Measurements from ENCODE around the gene EIF2D.
"Not testable (repeated sequence)": the region's sequence is repeated elsewhere in the genome, so short reads cannot be mapped to it uniquely, and the experiment has no call there.

Gene EIF2D

DNA sequence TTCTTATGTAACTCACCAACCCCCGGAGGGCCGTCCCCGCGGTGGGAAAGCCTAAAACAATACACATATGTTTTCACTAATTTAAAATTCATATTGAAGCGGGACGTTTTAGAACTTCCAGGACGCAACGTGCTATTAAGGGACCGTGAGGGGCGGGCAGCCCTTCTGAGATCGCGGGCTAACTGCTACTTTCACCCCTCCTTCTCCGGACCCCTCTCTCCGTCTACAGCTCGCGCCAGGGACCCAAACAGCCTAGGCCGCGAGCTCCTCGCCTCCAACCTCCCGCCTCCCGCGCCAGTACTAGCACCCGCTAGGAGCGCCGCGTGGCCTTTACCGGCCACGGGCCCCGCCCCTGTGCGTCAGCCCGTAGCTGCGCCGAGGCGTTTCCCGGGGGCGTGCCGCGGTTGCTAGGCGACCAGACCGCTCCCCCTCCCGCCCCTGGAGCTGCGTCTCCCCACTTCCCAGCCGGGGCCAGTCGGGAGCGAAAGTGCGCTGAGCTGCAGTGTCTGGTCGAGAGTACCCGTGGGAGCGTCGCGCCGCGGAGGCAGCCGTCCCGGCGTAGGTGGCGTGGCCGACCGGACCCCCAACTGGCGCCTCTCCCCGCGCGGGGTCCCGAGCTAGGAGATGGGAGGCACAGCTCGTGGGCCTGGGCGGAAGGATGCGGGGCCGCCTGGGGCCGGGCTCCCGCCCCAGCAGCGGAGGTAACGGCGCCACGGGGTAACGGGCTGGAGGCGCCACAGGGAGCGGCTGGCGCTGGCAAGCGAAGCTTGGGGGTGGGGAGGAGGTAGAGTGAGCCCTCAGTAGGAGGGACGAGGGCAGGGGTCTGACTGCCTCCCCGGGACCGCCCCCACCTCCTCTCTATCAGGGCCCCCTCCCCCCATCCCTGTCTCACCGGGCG lies 23.1 kb upstream of the EIF2D start, which contains the start of gene DYRK3:
Gene DYRK3 (plus strand): TSS at position 457 of the 898 bp plus-strand sequence. CDS start 168 bp downstream, at position 625.
- DNase-seq (ENCODE audit: low read depth), result peak; percentile 87

GRCh38 chr1:206634365-206635079 lies 22.3 kb upstream of the EIF2D start:
- peak; percentile 94 for DNase-seq (ENCODE audit: low read depth)

GRCh38 chr1:206633708-206634121 lies 21.4 kb upstream of the EIF2D start:
- peak; percentile 94 for DNase-seq (ENCODE audit: low read depth)

GRCh38 chr1:206631085-206631509 lies 18.8 kb upstream of the EIF2D start:
- DNase-seq (ENCODE audit: low read depth), result peak; percentile 87

DNA sequence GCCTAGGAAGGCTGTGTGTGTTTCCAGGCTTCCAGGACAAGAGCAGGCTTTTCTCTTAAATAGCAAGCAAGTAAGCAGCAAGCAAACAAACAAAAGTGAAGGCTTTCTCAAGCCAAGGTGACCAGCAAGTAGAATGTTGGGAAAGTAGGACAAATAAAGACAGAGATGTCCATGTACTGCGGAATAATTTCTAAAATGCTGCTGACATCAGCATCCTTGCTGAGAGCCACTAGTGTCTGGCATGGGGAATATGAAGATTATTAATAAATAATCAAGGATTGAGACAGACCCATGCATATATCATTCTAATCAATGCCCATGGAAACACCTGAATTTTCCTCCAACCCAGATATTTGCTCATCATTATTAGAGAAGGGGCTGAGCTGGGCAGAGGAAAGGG lies 16.7 kb upstream of the EIF2D start:
- no peak for DNase-seq (ENCODE audit: low read depth)

- not testable (repeated sequence) for DNase-seq (ENCODE audit: low read depth)
These were observed 14.1 kb upstream of the EIF2D start for GRCh38 chr1:206626396-206626795.

- DNase-seq (ENCODE audit: low read depth), result no peak
These were observed 2.9 kb downstream of the EIF2D start for GRCh38 chr1:206609229-206609991.

GRCh38 chr1:206608108-206608698 lies 4.1 kb downstream of the EIF2D start:
- no peak for DNase-seq (ENCODE audit: low read depth)

- DNase-seq (ENCODE audit: low read depth), result no peak
These were observed 5.4 kb downstream of the EIF2D start for GRCh38 chr1:206606867-206607266.

DNA sequence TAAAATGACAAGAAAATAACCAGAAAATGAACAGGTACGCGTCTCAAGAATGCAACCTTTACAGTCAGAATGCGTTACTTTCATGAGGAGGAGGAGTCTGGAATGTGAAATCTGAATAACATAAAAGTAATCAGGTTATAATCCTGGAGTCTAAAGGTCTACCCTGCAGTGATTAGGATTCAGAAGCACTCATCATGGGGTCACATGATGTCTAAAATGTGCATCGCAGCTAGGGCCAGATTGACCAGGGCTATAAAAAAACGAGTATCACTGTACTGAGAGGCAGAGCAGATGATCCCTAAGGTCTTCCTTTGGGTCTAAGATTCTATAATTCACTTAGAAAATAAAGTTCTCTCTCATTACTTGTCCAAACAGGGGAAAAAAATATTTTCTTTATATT lies 7.4 kb downstream of the EIF2D start:
- no peak for DNase-seq (ENCODE audit: low read depth)

- DNase-seq (ENCODE audit: low read depth), result no peak
These were observed 11.7 kb downstream of the EIF2D start for GRCh38 chr1:206600527-206600926.

DNA sequence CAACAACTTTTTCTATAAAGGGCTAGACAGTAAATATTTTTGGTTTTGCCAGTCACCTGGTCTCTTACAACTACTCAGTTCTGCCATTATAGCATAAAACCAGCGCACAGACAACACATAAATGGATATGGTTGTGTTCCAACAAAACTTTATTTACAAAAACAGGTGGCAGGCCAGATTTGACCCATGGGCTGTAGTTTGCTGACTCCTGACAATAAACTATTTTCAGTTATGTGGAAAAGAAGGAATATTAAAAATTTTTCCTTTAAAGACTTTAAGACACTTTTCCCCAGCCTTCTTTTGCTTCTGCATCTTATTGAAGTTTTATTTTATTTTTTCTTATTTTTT lies 16.0 kb downstream of the EIF2D start:
- no peak for DNase-seq (ENCODE audit: low read depth)

DNA sequence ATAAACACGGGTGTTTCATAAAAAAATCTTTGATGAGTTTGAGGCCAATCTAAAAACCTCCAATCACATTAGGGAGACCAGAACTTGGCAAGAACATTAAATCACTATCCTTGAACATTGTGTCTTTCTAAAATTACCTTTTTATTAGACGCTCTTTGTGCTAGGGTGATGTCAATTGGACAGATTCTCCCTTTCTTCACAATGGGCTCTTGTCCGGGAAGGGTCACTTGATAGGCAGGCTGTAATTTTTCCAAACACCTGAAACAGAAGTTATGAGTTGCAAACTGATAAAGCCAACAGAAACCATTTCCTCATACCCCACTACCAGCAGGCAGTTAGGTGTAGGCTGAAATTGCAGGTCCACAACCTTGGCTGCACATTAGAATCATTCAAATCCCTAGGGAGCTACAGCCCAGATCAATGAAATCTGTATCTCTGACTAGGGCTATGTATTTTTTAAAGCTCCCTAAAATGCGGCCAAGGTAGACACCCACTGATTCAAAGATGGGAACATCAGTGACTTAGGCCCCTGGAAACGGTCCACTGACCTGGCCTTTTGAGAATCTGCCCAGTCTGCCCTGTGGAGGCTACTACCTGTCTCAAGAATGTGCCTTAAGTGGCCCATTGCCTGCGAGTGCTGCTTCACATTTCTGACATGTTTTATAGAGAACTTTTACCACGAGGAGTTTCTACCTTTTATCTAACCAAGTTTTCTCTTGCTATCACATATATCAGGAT lies 16.5 kb downstream of the EIF2D start:
- DNase-seq (ENCODE audit: low read depth), result no peak

GRCh38 chr1:206593351-206593925 lies 18.8 kb downstream of the EIF2D start:
- DNase-seq (ENCODE audit: low read depth), result no peak

DNA sequence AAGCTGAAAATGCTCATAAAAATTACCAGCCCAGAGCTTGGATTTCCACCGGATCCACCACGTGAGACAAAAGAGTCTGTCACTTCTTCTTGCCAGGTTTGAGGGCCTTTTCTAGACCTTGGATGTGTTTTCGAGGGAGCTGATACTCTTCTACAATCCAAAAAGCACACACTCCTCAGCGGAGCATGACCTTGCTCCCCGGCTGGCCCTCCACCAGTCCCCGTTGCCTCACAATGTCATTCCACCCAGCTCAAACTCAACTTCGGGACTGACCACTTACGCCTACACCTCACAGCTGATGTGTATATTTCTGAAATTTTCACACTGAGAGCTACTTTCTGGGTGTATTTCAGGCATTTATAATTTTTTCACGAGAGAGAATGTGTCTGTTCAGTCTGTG lies 20.6 kb downstream of the EIF2D start:
- DNase-seq (ENCODE audit: low read depth), result no peak

GRCh38 chr1:206591226-206591625 lies 21.0 kb downstream of the EIF2D start:
- no peak for DNase-seq (ENCODE audit: low read depth)

DNA sequence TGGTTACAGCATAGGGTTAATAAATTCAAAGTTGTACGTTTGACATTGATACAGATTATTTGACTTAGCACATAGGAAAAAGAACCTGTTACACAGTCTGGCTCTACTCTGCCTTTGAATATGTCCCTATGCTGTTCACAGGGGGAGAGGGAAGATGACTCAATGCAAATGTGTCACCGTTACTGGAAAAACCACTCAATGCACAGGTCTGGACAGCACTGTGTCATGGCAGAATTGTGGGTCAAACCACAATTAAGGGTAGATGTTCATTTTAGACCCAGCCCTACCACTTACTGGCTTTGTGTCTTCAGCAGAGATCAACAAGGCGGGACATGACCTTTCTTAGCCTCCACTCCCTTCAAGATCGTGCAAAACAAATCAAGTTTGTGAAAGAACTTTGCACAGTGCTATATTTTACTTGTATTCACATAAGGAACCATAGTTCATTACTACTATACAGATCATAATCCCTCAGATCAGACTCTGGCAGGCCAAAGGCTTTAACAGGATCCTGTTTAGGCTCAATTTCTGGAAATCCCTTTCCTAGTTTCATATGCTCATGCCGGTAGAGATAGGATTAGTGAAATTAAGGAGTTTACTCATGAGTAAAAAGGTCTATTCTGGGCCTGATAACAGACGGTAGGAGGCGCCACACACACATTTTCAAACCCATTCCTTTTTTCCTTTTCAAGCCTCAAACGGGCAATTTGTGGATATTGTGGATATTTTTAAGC lies 22.1 kb downstream of the EIF2D start:
- DNase-seq (ENCODE audit: low read depth), result peak; percentile 66

GRCh38 chr1:206589206-206589605 lies 23.1 kb downstream of the EIF2D start:
- peak; percentile 93 for DNase-seq (ENCODE audit: low read depth)

DNA sequence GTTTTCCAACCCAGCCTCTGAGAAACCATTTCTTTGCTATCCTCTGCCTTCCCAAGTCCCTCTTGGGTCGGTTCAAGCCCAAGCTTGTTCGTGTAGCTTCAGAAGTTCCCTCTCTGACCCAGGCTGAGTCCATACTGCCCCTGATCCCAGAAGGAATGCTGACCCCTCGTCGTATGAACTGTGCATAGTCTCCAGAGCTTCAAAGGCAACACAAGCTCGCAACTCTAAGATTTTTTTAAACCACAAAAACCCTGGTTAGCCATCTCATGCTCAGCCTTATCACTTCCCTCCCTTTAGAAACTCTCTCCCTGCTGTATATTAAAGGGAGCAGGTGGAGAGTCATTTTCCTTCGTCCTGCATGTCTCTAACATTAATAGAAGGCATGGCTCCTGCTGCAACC lies 23.8 kb downstream of the EIF2D start:
- no peak for DNase-seq (ENCODE audit: low read depth)

DNA sequence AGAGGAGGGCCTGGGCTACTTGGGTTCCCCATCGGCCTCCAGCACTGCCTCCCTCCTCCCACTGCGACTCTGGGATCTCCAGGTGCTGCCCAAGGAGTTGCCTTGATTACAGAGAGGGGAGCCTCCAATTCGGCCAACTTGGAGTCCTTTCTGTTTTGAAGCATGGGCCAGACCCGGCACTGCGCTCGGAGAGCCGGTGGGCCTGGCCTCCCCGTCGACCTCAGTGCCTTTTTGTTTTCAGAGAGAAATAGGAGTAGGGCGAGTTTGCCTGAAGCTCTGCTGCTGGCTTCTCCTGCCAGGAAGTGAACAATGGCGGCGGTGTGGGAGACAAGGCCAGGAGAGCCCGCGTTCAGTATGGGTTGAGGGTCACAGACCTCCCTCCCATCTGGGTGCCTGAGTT lies 24.4 kb downstream of the EIF2D start:
- no peak for DNase-seq (ENCODE audit: low read depth)

Measured in stromal cell of bone marrow (primary cell).